Activated CD8-positive, alpha-beta memory T cell treated with anti-CD3 and anti-CD28 coated beads, Interleukin-2, amount 10 ng/mL, durations not matched to agents 7 days and 5 days (primary cell): ENCODE measurements around the gene SSPN. TPM values are rescaled to one million over a fixed set of nuclear protein-coding genes. Genes with fewer than 3 reads are reported as not detected.

Experiments used
- ATAC-seq: fragments of 150-1000 bp; cut with Tn5 transposase; one replicate; pipeline ENCODE4 v1.10.0; 2021; ENCODE audit warnings: moderate library complexity
- CTCF ChIA-PET: fragments of 350-600 bp; sonication (Branson Sonifier 250); formaldehyde crosslinking; loops from one replicate; lab custom pipeline; 2021; ENCODE audit warnings: antibody characterized with exemption; lab: Charles Lee
- DNase-seq: peaks from one replicate; pipeline ENCODE4 v3.0.0-alpha.2; 2020
- H3K27ac Mint-ChIP-seq: one replicate; pipeline ENCODE4 v1.8.0; 2021; ENCODE audit warnings: mild to moderate bottlenecking, mixed read lengths
- H3K27me3 Mint-ChIP-seq: one replicate; pipeline ENCODE4 v1.8.0; 2021; ENCODE audit warnings: mixed read lengths
- H3K36me3 Mint-ChIP-seq: one replicate; pipeline ENCODE4 v1.8.0; 2021; ENCODE audit warnings: mild to moderate bottlenecking, mixed read lengths
- H3K4me1 Mint-ChIP-seq: one replicate; pipeline ENCODE4 v1.8.0; 2021; ENCODE audit warnings: mixed read lengths
- H3K4me3 Mint-ChIP-seq: one replicate; pipeline ENCODE4 v1.8.0; 2021; ENCODE audit warnings: mild to moderate bottlenecking, moderate library complexity, mixed read lengths
- H3K9me3 Mint-ChIP-seq: one replicate; pipeline ENCODE4 v1.8.0; 2022; ENCODE audit warnings: low read depth, mixed read lengths
- total RNA-seq, 2 experiments: library from RNA; stranded (reverse); gene quantifications; one replicate each; pipeline ENCODE4 v1.2.3, GENCODE V29; 2021

Gene SSPN
- total RNA-seq, 2 experiments from 2014 or later = not detected

DNA sequence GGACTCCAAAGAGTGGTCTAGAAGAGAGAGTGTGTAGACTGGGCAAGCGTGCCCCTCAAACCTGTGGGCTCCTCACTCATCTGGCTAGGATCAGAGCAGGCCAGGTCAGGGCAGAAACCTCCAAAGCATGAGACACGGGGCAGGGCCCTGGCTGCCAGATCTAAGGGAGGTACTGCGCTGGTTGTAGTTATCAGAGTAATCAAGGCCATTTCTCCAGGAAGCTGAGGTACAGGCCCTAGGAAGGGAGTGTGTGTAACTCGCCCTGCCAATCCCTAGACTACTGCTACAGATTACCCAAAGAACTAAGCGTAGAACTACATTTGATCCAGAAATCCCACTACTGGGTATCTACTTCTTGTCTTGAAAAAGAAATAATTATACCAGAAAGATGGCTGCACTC, 84.5 kb downstream of the SSPN start:
- no peak overlapping the region for H3K4me3 Mint-ChIP-seq
- ATAC-seq = no peak
- H3K9me3 Mint-ChIP-seq = no peaks in the 10 kb centered on the region
- peaks cover 2% of the 10 kb centered on the region for H3K4me1 Mint-ChIP-seq
- H3K36me3 Mint-ChIP-seq = no peaks in the 10 kb centered on the region
- no peak overlapping the region for H3K27ac Mint-ChIP-seq
- CTCF ChIA-PET = no interaction called here
- no peaks in the 10 kb centered on the region for H3K27me3 Mint-ChIP-seq
- no peak for DNase-seq

DNA sequence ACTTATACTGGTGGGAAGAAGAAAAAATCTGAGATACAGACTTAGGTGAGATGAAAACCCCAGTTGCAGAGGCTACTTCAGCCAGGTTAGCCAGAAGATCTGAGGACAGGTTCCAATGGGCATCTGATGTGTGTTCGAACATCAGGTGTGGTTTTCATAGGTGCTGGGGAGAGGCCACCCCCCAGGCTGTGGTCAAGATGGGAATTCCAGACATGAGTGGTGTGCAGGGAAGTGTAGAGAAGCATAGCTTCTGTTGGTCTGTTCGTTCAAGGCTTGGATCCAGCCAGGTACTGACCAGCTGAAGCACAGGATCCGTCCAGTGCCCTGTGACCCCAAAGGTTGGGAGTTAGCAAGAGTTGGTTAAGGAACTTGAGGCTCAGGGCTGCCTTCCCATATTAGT, 85.5 kb downstream of the SSPN start:
- CTCF ChIA-PET = no interaction called here
- Mint-ChIP-seq H3K27me3 (no peaks in the 10 kb centered on the region), H3K4me3 (no peak overlapping the region)

DNA sequence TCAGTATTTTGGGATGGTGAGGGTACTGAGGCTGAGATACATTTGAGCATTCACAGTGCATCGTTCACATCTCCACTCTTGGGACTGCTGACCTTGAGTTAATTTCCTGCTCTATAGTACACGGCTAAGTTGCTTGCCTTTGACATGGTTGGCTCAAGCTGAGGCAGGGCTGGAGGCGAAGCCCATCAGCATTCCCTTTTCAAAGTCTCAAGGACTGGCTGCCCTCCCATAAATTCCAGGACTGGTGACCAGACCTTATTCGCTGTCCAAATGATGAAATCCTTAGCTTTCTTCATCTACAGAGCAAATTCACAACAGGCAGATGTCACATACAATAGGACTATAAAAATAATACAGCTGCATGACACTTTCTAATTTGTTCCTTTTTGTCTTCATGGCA, 85.9 kb downstream of the SSPN start:
- H3K4me3 Mint-ChIP-seq = no peak overlapping the region
- DNase-seq = no peak
- ATAC-seq = no peak
- no peaks in the 10 kb centered on the region for H3K27me3 Mint-ChIP-seq
- H3K27ac Mint-ChIP-seq = no peak overlapping the region
- H3K36me3 Mint-ChIP-seq = no peaks in the 10 kb centered on the region
- CTCF ChIA-PET = no interaction called here
- no peaks in the 10 kb centered on the region for H3K9me3 Mint-ChIP-seq
- no peaks in the 10 kb centered on the region for H3K4me1 Mint-ChIP-seq

More for the DNA sequence above, 85.5 kb downstream of the SSPN start:
- DNase-seq = no peak
- Mint-ChIP-seq H3K36me3 (no peaks in the 10 kb centered on the region), H3K9me3 (no peaks in the 10 kb centered on the region), H3K4me1 (no peaks in the 10 kb centered on the region), H3K27ac (no peak overlapping the region)
- ATAC-seq = no peak

DNA sequence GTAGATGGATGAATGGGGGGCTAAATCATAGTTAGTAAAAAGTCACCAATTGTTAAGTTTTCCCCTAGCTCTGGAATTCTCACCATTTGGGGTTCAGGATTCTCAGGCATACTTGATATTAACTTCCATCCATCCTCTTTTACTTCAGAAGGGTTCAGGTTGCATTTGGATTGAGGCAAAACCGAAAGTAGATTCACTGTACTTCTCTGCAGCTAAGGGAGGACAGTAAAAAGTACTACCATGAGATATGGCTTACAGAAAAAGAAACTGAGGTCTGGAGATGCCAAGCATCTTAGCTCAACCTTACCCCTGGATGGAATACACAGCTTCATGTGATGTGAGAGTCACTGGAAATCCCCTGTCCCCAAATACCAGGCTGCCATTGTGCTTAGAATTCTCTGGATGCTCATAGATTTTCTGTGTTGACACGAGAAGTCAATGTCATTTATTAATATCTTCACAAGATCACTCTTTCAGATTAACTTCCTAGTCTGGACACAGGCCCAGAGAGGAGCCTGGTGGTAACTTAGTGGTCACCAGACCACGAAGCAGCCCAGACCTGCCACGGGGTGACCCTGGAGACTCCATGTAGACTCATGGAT, 87.1 kb downstream of the SSPN start:
- Mint-ChIP-seq H3K27me3 (no peaks in the 10 kb centered on the region), H3K27ac (no peak overlapping the region), H3K4me3 (no peak overlapping the region), H3K36me3 (no peaks in the 10 kb centered on the region), H3K9me3 (no peaks in the 10 kb centered on the region), H3K4me1 (no peaks in the 10 kb centered on the region)
- DNase-seq (no peak), ATAC-seq (no peak)
- CTCF ChIA-PET = no interaction called here

DNA sequence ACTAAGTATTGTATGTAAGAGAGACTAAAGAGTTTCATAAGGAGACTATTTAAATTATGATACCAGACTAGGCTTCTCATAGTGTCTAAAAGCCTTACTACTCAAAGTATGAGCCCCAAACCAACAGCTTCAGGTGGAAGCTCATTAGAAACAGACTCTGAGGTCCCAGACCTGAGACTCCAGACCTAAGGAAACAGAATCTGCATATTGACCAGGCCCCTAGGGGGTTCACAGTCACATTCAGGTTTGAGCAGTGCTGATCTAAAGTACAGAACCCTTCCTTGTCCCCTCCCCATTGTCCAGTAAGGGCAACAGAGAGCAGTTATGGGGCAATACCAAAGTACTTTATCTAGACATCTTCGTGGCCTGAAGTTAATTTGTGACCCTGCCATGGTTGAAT, 87.7 kb downstream of the SSPN start:
- ATAC-seq (no peak), DNase-seq (no peak)
- Mint-ChIP-seq H3K9me3 (no peaks in the 10 kb centered on the region), H3K27ac (no peak overlapping the region), H3K27me3 (peaks cover under 1% of the 10 kb centered on the region), H3K36me3 (no peaks in the 10 kb centered on the region), H3K4me3 (no peak overlapping the region), H3K4me1 (no peaks in the 10 kb centered on the region)
- CTCF ChIA-PET = no interaction called here

DNA sequence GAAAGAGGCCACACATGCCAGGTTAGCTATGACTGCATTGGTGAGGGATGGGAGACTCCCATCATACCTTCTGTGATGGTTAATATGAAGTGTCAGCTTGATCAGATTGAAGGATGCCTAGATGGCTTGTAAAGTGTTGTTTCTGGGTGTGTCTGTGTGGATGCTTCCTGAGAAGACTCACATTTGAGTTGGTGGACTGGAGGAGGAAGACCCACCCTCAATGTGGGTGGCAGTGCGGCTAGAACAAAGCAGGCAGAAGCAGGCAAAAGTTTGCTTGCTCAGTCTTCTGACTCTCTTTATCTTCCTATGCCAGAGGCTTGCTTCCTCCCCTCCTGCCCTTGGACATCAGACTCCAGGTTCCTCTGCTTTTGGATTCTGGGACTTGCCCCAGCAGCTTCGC, 88.2 kb downstream of the SSPN start:
- CTCF ChIA-PET = no interaction called here
- DNase-seq = no peak
- Mint-ChIP-seq H3K4me1 (no peaks in the 10 kb centered on the region), H3K27me3 (peaks cover 3% of the 10 kb centered on the region), H3K4me3 (no peak overlapping the region), H3K27ac (no peak overlapping the region), H3K36me3 (no peaks in the 10 kb centered on the region), H3K9me3 (no peaks in the 10 kb centered on the region)
- no peak for ATAC-seq

DNA sequence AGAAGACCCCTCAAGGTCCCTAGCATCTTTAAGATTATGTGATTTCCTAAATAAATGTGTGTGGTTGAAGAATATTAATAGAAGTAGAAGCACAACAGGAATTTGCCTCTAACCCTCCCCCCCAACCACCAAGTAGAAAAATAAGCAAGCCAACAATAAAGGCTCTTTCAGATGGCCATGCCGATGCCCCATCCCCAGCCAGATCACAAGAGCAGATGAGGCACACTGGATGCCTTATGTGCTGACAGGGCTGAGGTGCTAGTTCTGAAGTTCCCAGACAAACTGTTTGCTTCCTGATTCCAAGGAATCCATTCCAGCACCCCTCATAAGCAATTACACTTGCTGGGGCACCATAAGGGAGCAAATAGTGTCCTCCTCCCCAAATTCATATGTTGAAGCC, 90.0 kb downstream of the SSPN start:
- DNase-seq (no peak), ATAC-seq (no peak)
- Mint-ChIP-seq H3K9me3 (no peaks in the 10 kb centered on the region), H3K27ac (no peak overlapping the region), H3K4me3 (no peak overlapping the region), H3K36me3 (no peaks in the 10 kb centered on the region), H3K27me3 (peaks cover 8% of the 10 kb centered on the region), H3K4me1 (no peaks in the 10 kb centered on the region)
- CTCF ChIA-PET = interaction anchor here (0.7 kb wide), 1 partner anchor 329 kb away, joined by 3 read pairs; no protein-coding TSS in a partner anchor

DNA sequence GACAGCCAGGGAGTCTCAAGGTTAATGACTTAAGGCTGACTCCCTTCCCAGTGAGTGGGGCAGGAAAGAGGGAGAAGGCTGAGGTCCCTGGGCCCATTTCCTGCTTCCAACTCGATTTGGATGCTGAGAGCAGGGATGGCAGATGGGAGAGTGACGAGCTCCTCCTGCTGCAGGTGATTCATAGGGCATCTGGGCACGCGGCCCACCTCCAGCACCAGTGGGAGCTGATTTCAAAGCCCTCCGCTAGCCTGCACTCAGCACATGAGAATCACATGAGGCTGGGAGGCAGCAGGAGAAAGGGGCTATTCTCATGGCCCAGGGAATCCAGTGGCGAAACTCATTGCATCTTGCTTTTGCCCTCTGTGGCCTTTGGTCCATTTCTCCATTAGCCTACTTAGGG, 90.8 kb downstream of the SSPN start:
- Mint-ChIP-seq H3K9me3 (no peaks in the 10 kb centered on the region), H3K4me3 (no peak overlapping the region), H3K27me3 (peaks cover 8% of the 10 kb centered on the region), H3K36me3 (no peaks in the 10 kb centered on the region), H3K4me1 (peaks cover 2% of the 10 kb centered on the region), H3K27ac (no peak overlapping the region)
- DNase-seq (no peak), ATAC-seq (no peak)
- CTCF ChIA-PET = no interaction called here

DNA sequence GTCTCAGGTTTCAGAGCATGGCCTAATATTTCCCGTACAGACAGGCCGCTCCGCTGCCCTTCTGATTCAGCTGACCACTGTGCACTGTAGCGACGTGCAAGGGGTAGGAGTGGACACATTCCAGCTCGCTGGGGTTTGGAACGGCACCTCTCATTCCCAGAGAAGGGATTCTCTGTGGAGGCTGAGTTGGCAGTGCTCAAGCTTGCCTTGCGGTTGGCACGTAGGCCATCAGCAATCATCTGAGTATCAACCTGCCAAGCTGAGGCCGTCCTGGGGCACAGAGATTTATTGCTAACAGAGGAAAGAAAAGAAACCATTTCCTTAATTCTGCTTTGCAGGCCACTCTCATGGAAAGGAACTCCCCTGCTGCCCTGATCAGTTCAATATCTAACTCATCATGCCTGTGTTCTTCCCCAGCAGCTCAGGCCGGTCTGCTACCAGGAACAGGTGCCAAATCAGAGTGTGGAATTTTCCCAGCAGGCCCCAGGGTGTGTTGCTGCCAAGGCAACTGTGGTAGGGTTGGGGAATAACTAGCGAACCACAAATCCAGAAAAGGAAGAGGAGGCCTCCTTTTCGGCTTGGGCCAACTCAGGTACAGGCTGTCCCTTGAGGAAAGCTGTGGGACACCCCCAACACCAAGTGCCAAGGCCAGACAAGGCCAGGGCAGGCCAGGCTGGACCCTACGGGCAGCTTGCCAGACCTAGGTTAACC, 92.5 kb downstream of the SSPN start:
- Mint-ChIP-seq H3K4me1 (peaks cover 2% of the 10 kb centered on the region), H3K9me3 (no peaks in the 10 kb centered on the region), H3K4me3 (no peak overlapping the region), H3K27ac (no peak overlapping the region), H3K27me3 (peaks cover 8% of the 10 kb centered on the region), H3K36me3 (no peaks in the 10 kb centered on the region)
- CTCF ChIA-PET = interaction anchor here (1.6 kb wide), 1 partner anchor 9 kb away, joined by 4 read pairs; no protein-coding TSS in a partner anchor
- ATAC-seq (no peak), DNase-seq (no peak)

DNA sequence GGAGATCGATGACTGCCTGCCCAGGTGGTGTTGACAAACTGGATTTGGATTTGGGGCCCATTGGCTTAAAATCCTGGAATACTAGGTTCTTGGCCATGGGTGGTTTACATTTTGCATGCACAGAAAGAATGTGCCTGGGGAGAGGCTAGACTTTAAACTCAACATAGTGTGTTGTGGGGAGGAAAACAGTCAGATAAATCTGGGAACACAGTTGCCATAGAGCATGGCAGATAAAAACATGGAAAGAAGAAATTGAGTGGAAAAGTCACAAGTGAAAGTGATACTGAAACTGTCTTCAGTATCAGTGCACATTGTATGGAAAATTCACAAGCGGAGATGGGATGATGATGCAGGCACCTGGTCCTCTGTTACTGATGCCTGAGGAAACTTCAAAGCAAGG, 95.2 kb downstream of the SSPN start:
- ATAC-seq = no peak
- no peak overlapping the region for H3K27ac Mint-ChIP-seq
- peaks cover 8% of the 10 kb centered on the region for H3K27me3 Mint-ChIP-seq
- no peaks in the 10 kb centered on the region for H3K36me3 Mint-ChIP-seq
- H3K9me3 Mint-ChIP-seq = no peaks in the 10 kb centered on the region
- DNase-seq = no peak
- CTCF ChIA-PET = no interaction called here
- H3K4me3 Mint-ChIP-seq = no peak overlapping the region
- peaks cover 3% of the 10 kb centered on the region for H3K4me1 Mint-ChIP-seq

DNA sequence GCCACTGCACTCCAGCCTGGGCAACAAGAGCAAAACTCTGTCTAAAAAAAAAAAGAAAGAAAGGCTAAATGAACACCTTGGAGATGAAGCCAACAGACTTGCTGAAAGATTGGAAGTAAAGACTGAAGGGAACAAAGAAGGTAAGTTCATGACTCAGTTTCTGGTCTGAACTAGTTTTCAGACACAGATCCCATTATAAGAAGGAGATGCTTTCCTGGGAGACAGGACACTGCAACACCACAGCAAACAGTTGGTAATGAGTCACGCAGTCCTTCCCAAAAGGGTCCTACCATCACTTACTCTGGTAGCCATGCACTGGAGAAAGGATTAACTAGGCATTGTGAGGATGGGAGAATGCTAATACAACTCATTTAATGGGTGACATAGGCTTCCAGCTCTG, 97.2 kb downstream of the SSPN start:
- Mint-ChIP-seq H3K4me1 (peaks cover 3% of the 10 kb centered on the region), H3K4me3 (no peak overlapping the region), H3K27ac (no peak overlapping the region), H3K27me3 (peaks cover 11% of the 10 kb centered on the region), H3K9me3 (no peaks in the 10 kb centered on the region), H3K36me3 (no peaks in the 10 kb centered on the region)
- DNase-seq = no peak
- no peak for ATAC-seq
- CTCF ChIA-PET = no interaction called here

DNA sequence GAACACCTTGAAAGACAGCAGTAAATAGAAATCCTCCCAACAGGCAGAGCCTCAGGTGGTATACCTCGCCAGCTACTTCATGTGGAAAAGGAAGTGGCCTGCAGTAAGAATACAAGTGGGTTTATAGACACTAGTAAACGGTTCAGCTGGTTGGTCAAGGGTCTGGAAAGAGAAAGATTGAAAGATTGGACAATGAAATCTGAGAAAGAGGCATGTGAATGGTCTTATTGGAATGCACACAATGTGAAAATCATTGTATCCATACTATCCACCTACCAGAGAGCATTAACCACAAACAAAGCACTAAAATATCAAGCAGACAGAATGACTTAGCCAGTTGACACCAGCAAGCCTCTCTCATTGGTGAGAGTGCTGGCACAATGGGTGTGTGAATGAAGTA, 98.2 kb downstream of the SSPN start:
- ATAC-seq = no peak
- no peaks in the 10 kb centered on the region for H3K36me3 Mint-ChIP-seq

DNA sequence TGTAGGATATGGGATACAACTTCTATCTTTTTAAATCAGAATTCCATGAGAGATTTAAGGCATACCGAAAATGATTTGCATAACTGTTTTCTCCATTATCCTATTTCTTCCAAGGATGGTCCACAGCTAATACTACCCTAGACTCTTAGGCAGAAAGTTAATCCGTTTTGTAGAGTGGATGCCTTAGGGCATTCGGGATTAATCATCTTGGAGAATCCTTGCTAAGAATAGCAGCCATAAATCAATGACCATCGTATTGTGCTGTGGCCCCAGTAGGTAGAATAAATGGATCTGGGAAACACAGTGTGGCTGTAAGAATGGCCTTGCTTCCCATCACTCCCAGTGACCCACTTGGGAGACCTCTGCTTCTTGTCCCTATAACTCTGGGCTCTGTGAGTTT, 99.6 kb downstream of the SSPN start:
- Mint-ChIP-seq H3K27ac (no peak overlapping the region), H3K4me1 (peaks cover 23% of the 10 kb centered on the region), H3K9me3 (no peaks in the 10 kb centered on the region), H3K27me3 (peaks cover 4% of the 10 kb centered on the region), H3K36me3 (no peaks in the 10 kb centered on the region), H3K4me3 (no peak overlapping the region)
- CTCF ChIA-PET = no interaction called here
- DNase-seq = no peak
- no peak for ATAC-seq

More for the DNA sequence above, 98.2 kb downstream of the SSPN start:
- DNase-seq = no peak
- CTCF ChIA-PET = no interaction called here
- Mint-ChIP-seq H3K4me1 (peaks cover 11% of the 10 kb centered on the region), H3K27ac (no peak overlapping the region), H3K4me3 (no peak overlapping the region), H3K27me3 (peaks cover 8% of the 10 kb centered on the region), H3K9me3 (no peaks in the 10 kb centered on the region)

DNA sequence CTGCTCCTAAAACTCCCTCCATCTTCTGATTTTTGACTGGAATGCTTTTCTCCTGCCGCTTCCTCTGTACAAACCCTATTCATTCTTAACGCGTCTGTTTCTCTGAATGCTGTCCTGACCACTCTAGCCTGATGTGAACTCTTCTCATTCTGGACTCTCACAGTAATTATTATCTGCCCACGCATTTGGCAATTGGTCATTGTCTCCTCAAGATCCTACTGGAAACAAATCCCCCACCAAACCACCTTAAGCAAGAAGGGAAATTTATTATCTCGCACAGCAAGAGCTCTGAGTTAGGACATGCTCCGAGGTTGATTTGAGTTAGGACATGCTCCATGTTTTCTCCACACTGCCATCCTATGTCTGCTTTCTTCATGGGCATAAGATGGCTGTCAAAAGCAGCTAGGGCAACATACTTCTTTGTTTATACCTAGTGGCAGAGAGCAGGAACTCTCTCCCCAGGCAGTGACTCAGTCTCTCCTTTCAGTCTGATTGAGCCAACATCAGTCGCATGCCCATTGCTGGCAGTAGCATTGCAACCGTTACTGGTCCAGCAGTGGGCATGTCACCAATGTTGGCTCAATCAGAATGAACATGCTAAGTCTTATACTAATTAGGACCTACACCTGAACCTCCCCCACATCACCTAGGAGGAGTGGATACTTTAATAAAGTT, 102.2 kb downstream of the SSPN start:
- Mint-ChIP-seq H3K27me3 (peaks cover 10% of the 10 kb centered on the region), H3K27ac (no peak overlapping the region), H3K36me3 (peaks cover 2% of the 10 kb centered on the region), H3K9me3 (no peaks in the 10 kb centered on the region), H3K4me3 (no peak overlapping the region), H3K4me1 (peaks cover 22% of the 10 kb centered on the region)
- DNase-seq (no peak), ATAC-seq (no peak)
- CTCF ChIA-PET = no interaction called here
